GM12878 (cell line): ENCODE results near the gene SPDYA.

ENCODE experiments used
- MEF2A ChIP-seq: IDR thresholded peaks from 2 replicates; pipeline ENCODE4 v1.6.1; 2011; ENCODE audit warnings: low read depth, mild to moderate bottlenecking, low read length, moderate library complexity; ENCODE audit not compliant: insufficient read depth
- NFIC ChIP-seq: IDR thresholded peaks from 2 replicates; pipeline ENCODE4 v1.6.1; 2012; ENCODE audit warnings: low read depth, mild to moderate bottlenecking, inconsistent platforms, low read length, moderate library complexity
- POLR2AphosphoS2 ChIP-seq: IDR thresholded peaks from 2 replicates; pipeline ENCODE4 v1.6.1; 2011; ENCODE audit warnings: low read depth, mild to moderate bottlenecking, low read length, improper control_type of control experiment, moderate library complexity
- TF ChIP-seq, protein P1 (sequence below): IDR thresholded peaks from 2 replicates; pipeline ENCODE4 v1.6.1; 2012; ENCODE audit warnings: low read depth, low read length, improper control_type of control experiment

DNA sequence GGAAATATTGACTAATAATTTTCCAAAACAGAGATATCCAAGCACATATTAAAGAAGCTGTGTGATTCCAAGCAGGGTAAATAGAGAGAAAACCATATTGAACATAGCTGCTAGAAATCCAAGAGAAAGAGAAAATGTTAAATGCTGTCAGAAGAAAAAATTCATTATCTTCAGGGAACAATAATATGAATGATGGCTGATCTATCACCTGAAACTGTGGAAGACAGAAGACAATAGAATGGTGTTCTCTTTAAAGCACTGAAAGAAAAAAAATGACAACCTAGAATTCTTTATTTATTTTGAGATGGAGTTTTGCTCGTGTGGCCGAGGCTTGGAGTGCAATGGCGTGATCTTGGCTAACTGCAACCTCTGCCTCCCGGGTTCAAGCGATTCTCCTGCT, 41.7 kb upstream of the SPDYA start:
- TF ChIP-seq, protein P1, sequence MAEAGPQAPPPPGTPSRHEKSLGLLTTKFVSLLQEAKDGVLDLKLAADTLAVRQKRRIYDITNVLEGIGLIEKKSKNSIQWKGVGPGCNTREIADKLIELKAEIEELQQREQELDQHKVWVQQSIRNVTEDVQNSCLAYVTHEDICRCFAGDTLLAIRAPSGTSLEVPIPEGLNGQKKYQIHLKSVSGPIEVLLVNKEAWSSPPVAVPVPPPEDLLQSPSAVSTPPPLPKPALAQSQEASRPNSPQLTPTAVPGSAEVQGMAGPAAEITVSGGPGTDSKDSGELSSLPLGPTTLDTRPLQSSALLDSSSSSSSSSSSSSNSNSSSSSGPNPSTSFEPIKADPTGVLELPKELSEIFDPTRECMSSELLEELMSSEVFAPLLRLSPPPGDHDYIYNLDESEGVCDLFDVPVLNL = no peak
- TF ChIP-seq NFIC (no peak), MEF2A (no peak), POLR2AphosphoS2 (no peak)
